Muscle of arm (tissue), 12 donors: ENCODE data around the gene ALAS2. TPM values are rescaled to one million over a fixed set of nuclear protein-coding genes. Genes with fewer than 3 reads are reported as not detected.

Source experiments
- polyA plus RNA-seq, 12 donors: library from polyadenylated mRNA; unstranded; fragments of 120-200 nt; gene quantifications; one replicate each; pipeline ENCODE4 v1.2.1, GENCODE V29; 2013; ENCODE audit not compliant: insufficient read length in 12 of 12

ALAS2 gene
- polyA plus RNA-seq, 12 donors: 7.9 to 124 (median 39.1) TPM; not detected in 1

Other genes with a start within 250 kb of the ALAS2 start
- 1 to 10 TPM in 4 of 12 donors, under 1 TPM in 6, not detected in 2; 0.31 to 1.6 (median 0.84) TPM for gene ITIH6, start 232.7 kb downstream of the ALAS2 start, polyA plus RNA-seq
- 1,000 to 10,000 TPM in 1 of 12 donors, 100 to 1,000 TPM in 11; 287 to 1,040 (median 935) TPM for gene MAGED2, start 223.2 kb downstream of the ALAS2 start, polyA plus RNA-seq
- gene TRO, start 110.2 kb downstream of the ALAS2 start, polyA plus RNA-seq: 100 to 1,000 TPM in 9 of 12 donors, 10 to 100 TPM in 2, not detected in 1; 95.9 to 163 (median 116) TPM
- 1 to 10 TPM in 4 of 12 donors, under 1 TPM in 6, not detected in 2; 0.27 to 1.5 (median 0.89) TPM for gene PFKFB1, start 36.8 kb downstream of the ALAS2 start, polyA plus RNA-seq
- 10 to 100 TPM in 7 of 12 donors, 1 to 10 TPM in 4, not detected in 1; 7.5 to 13.9 (median 10.1) TPM for gene APEX2, start 30.6 kb downstream of the ALAS2 start, polyA plus RNA-seq
- gene PAGE2B, start 44.1 kb upstream of the ALAS2 start, polyA plus RNA-seq: under 1 TPM in 1 of 12 donors, not detected in 11; 0.52 TPM
- gene PAGE2, start 58.0 kb upstream of the ALAS2 start, polyA plus RNA-seq: under 1 TPM in 1 of 12 donors, not detected in 11; 0.41 TPM
- not detected for gene PAGE5, start 189.4 kb upstream of the ALAS2 start, polyA plus RNA-seq
- gene PAGE3, start 233.9 kb upstream of the ALAS2 start, polyA plus RNA-seq: not detected